ENCODE data around the gene NLGN3.

DNA sequence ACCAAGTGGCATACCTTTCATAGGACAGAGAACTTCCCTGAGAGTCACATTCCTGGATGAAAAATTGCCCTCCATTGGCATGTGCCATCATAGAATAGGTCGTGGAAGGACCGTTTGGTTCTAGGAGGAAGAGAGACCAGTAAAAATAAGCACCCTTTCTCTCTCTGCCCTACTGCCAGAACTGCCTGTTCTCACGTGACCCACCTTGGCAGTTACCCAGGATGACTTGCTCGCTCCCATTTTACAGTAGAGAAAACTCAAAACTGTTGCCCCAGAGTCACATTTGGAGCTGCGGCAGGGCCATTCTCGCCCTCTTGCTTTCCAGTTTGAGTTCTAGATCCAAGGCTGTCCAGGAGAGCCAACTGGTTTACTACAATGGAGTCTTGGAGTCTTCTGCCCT lies 1.1 kb upstream of the NLGN3 start:
- TF ChIP-seq, protein P1, sequence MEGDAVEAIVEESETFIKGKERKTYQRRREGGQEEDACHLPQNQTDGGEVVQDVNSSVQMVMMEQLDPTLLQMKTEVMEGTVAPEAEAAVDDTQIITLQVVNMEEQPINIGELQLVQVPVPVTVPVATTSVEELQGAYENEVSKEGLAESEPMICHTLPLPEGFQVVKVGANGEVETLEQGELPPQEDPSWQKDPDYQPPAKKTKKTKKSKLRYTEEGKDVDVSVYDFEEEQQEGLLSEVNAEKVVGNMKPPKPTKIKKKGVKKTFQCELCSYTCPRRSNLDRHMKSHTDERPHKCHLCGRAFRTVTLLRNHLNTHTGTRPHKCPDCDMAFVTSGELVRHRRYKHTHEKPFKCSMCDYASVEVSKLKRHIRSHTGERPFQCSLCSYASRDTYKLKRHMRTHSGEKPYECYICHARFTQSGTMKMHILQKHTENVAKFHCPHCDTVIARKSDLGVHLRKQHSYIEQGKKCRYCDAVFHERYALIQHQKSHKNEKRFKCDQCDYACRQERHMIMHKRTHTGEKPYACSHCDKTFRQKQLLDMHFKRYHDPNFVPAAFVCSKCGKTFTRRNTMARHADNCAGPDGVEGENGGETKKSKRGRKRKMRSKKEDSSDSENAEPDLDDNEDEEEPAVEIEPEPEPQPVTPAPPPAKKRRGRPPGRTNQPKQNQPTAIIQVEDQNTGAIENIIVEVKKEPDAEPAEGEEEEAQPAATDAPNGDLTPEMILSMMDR (IDR thresholded peaks at IDR 0.05) = no peak
- no peak for TF ChIP-seq POLR2A (IDR thresholded peaks at IDR 0.05)
